T-cell (primary cell): Measurements from ENCODE around the gene SMARCB1. TPM values are rescaled to one million over a fixed set of nuclear protein-coding genes. Genes with fewer than 3 reads are reported as not detected.
A peak's percentile ranks its signal among the peaks of the same experiment; 100 is the strongest.

Experiments used
- ATAC-seq, 4 experiments: fragments of 200-7000 bp in 3 of 4; fragments of 150-1000 bp in 1 of 4; cut with Tn5 transposase; replicated peaks in 1 of 4; 1 replicate in 3 of 4; 2 replicates in 1 of 4; pipeline ENCODE4 v1.10.0; 2021; ENCODE audit warnings: moderate library complexity in 3 of 4, mild to moderate bottlenecking in 2 of 4, moderate number of reproducible peaks in 1 of 4
- CTCF ChIA-PET, 2 donors: fragments of 300-600 bp; sonication (Branson Sonifier 250); formaldehyde crosslinking; loops; one replicate each; lab custom pipeline; 2022; ENCODE audit warnings: antibody characterized with exemption in 2 of 2; lab: Charles Lee
- POLR2A ChIA-PET, 2 donors: fragments of 300-600 bp; sonication (Branson Sonifier 250); formaldehyde crosslinking; loops; one replicate each; lab custom pipeline; 2022; ENCODE audit warnings: antibody characterized with exemption in 2 of 2; lab: Charles Lee
- DNase-seq, 35 experiments: peaks; one replicate each; pipeline versions ENCODE4 v3.0.0 to v3.0.0-alpha.2; 2013 to 2023
- H3K27ac ChIP-seq: one replicate; pipeline ENCODE4 v1.5.1; 2013; ENCODE audit warnings: low read length
- H3K27me3 ChIP-seq, 2 experiments: replicated peaks in 1 of 2; 1 replicate in 1 of 2; 2 replicates in 1 of 2; pipeline versions ENCODE4 v1.6.1 to v1.7.0; 2013; ENCODE audit warnings: low read length in 1 of 2, mixed read lengths in 1 of 2; ENCODE audit not compliant: control insufficient read depth in 2 of 2, insufficient read depth in 2 of 2; ENCODE audit errors: extremely low read depth in 1 of 2
- H3K36me3 ChIP-seq, 2 donors: 1 replicate in 1 of 2; 2 replicates in 1 of 2; pipeline versions ENCODE4 v1.6.1 to v1.7.0; 2013; ENCODE audit warnings: low read length in 1 of 2; ENCODE audit not compliant: control insufficient read depth in 2 of 2, insufficient read depth in 1 of 2; ENCODE audit errors: extremely low read depth in 1 of 2
- H3K4me1 ChIP-seq, 2 experiments: 1 replicate in 1 of 2; 2 replicates in 1 of 2; pipeline versions ENCODE4 v1.6.1 to v1.7.0; 2013; ENCODE audit warnings: low read length in 2 of 2, mixed read lengths in 1 of 2; ENCODE audit not compliant: insufficient read depth in 2 of 2, control insufficient read depth in 1 of 2; ENCODE audit errors: extremely low read depth in 1 of 2
- H3K4me3 ChIP-seq, 2 donors: 1 replicate in 1 of 2; 2 replicates in 1 of 2; pipeline versions ENCODE4 v1.5.1 to v1.7.0; 2013; ENCODE audit warnings: mild to moderate bottlenecking in 2 of 2, low read length in 1 of 2, moderate library complexity in 1 of 2; ENCODE audit not compliant: control insufficient read depth in 1 of 2; ENCODE audit errors: extremely low read depth in 1 of 2
- H3K9me3 ChIP-seq: 2 replicates; pipeline ENCODE4 v1.7.0; 2013
- H3K27ac Mint-ChIP-seq, 2 donors: one replicate each; pipeline ENCODE4 v1.8.0; 2020 to 2021; ENCODE audit warnings: mild to moderate bottlenecking in 2 of 2, mixed read lengths in 2 of 2
- H3K27me3 Mint-ChIP-seq, 2 donors: one replicate each; pipeline ENCODE4 v1.8.0; 2021 to 2022; ENCODE audit warnings: mixed read lengths in 2 of 2
- H3K36me3 Mint-ChIP-seq: one replicate; pipeline ENCODE4 v1.8.0; 2021; ENCODE audit warnings: mixed read lengths
- H3K4me1 Mint-ChIP-seq, 3 donors: one replicate each; pipeline ENCODE4 v1.8.0; 2020 to 2022; ENCODE audit warnings: mixed read lengths in 3 of 3, mild to moderate bottlenecking in 1 of 3
- H3K4me3 Mint-ChIP-seq, 3 donors: one replicate each; pipeline ENCODE4 v1.8.0; 2020 to 2022; ENCODE audit warnings: mild to moderate bottlenecking in 3 of 3, mixed read lengths in 3 of 3, moderate library complexity in 3 of 3
- H3K9me3 Mint-ChIP-seq, 3 donors: one replicate each; pipeline ENCODE4 v1.8.0; 2020 to 2022; ENCODE audit warnings: mixed read lengths in 3 of 3
- WGBS: methylation state at CpG from one replicate; pipeline ENCODE4 v1.1.5; 2013; ENCODE audit warnings: missing lambda C conversion rate; ENCODE audit not compliant: insufficient coverage; 5-methylcytosine and 5-hydroxymethylcytosine counted together
- total RNA-seq, 35 experiments: library from RNA in 6 of 35; stranded (reverse) in 6 of 35; fragments of 120-200 nt in 1 of 35; gene quantifications; one replicate each; pipeline versions ENCODE4 v1.2.1 to v1.2.4 and lab custom pipeline; 2013 to 2026

Gene SMARCB1
- total RNA-seq, 5 donors from 2014 or later (not counting 1 experiment from before 2014, with no cell fraction given), result 50.2 to 57.7 (median 54.3) TPM

DNA sequence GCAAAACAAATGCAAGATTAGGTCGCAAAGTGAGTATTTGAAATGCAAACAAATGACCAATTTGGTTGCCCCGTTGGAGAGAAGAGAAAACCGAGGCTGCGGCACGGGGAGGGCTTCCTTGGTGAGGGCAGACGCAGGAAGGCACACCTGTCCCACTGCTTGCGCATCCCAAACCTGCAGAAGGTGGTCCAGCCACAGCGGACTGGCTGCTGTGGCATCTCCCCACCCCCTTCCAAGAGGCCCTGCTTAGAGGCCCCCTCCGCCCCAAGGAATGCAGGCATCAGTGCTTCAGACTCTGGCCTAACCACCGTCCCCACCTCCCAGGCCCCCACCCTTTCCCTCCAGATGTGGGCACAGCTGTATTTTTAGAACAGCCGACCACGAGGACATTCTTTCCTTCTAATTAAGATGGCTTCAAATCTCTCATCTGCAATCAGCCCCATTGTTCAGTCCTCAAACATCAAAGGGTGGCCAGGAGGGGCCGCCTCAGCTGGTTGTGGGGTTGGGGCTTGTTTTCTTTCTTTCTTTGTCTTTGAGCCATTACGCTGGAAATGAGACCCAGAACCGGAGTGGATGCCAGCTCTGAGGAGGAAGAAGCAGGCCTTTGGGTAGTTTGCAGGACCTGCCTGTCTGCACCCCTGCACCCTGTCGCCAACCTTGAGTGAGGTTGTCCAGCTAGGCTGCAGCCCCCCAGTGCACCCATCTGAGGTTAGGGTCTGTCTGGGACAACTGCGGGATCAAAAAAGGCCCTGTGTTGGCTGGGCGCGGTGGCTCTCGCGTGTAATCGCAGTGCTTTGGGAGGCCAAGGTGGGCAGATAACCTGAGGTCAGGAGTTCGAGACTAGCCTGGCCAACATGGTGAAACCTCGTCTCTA lies 61.5 kb downstream of the SMARCB1 start:
- no peak overlapping the region for H3K27ac ChIP-seq
- Mint-ChIP-seq H3K36me3 (no peaks in the 10 kb centered on the region), H3K4me1 (peaks cover 0 to 5% (median 3%) of the 10 kb centered on the region in 3 donors), H3K27ac (no peak overlapping the region), H3K4me3 (no peak overlapping the region), H3K27me3 (peaks cover 0 to 4% of the 10 kb centered on the region in 2 donors), H3K9me3 (no peaks in the 10 kb centered on the region)
- ATAC-seq (no peak), DNase-seq (no peak)
- H3K4me3 ChIP-seq, result no peak overlapping the region
- no peaks in the 10 kb centered on the region for H3K36me3 ChIP-seq
- no peaks in the 10 kb centered on the region for H3K9me3 ChIP-seq
- H3K4me1 ChIP-seq, result peaks cover 0 to 13% of the 10 kb centered on the region in 2 experiments
- ChIA-PET POLR2A (no interaction called here), CTCF (interaction anchor here (0.7 to 1.6 kb wide), 4 partner anchors 8 to 171 kb away, joined by 3 to 7 read pairs (median 4); partner anchors contain the start of genes DERL3 (in 1 of the 2) and SLC2A11 (in 1 of the 2))
- WGBS, result 88% methylated on average over 18 of the region's 24 CpGs
- H3K27me3 ChIP-seq, result peaks cover 0 to 16% of the 10 kb centered on the region in 2 experiments

DNA sequence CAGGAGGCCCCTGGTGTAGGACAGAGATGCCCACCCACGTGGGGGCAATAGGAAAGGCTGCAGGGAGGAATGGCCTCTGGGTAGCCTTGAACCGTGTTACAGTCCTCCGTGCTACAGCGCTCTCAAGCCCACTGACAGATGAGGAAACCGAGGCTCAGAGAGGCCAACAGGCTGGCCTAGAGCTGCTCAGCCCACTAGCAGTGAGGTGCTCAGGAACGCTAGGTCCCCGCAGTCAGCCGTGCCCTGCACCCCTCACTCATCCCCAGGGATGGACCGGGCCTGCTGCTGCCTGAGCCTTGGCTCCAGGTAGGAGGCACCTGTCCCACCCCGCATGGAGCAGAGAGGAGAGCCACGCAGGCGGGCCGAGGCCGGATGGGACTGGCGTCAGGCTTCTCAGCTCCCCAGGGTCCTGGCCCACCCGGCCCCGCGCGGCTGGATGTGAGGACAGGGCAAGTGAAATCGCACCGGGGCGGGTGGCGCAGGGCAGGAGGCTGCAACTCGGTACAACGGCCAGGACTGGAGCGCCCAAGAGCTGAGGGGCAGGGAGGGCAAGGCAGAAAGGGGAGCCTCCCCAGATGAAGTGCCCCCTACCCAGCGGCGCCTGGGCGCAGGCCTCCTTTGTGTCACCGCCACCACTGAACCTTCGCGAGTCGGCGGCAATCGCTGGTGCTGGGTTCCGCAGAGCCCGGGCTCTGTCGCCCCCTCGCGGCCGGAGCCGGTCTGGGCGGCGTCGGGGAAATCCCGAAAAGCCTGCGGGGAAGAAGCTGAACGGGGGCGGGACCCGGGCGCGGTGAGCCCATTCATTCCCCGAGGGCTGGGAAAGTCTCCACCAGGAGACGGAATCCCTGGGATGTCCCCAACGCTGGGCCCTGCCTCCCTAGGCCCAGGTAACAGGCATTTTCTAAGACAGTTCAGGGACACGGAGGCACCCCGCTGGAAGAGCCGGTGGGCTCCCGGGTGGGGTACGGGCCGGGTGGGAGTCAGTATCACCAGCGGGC lies 62.5 kb downstream of the SMARCB1 start:
- Histone ChIP-seq H3K4me3 (no peak overlapping the region), H3K27me3 (peaks cover 0 to 16% of the 10 kb centered on the region in 2 experiments), H3K27ac (no peak overlapping the region), H3K4me1 (peaks cover 0 to 13% of the 10 kb centered on the region in 2 experiments), H3K9me3 (no peaks in the 10 kb centered on the region), H3K36me3 (no peaks in the 10 kb centered on the region)
- no peaks in the 10 kb centered on the region for H3K9me3 Mint-ChIP-seq
- DNase-seq (peak; percentile 55 to 90 (median 78)), ATAC-seq (peak; percentile 87 to 94 (median 90))
- H3K4me1 Mint-ChIP-seq, result peaks cover 0 to 5% (median 3%) of the 10 kb centered on the region in 3 donors
- peaks cover 0 to 4% of the 10 kb centered on the region in 2 donors for H3K27me3 Mint-ChIP-seq
- no peak overlapping the region for H3K4me3 Mint-ChIP-seq
- CTCF ChIA-PET, result interaction anchor here in 1 of 2 donors (0.8 to 1.6 kb wide), 2 partner anchors 8 to 78 kb away, joined by 4 to 7 read pairs; partner anchors contain the start of gene SLC2A11
- H3K27ac Mint-ChIP-seq, result no peak overlapping the region
- H3K36me3 Mint-ChIP-seq, result no peaks in the 10 kb centered on the region
- WGBS, result 30% methylated on average over 54 of the region's 62 CpGs
- POLR2A ChIA-PET, result no interaction called here

DNA sequence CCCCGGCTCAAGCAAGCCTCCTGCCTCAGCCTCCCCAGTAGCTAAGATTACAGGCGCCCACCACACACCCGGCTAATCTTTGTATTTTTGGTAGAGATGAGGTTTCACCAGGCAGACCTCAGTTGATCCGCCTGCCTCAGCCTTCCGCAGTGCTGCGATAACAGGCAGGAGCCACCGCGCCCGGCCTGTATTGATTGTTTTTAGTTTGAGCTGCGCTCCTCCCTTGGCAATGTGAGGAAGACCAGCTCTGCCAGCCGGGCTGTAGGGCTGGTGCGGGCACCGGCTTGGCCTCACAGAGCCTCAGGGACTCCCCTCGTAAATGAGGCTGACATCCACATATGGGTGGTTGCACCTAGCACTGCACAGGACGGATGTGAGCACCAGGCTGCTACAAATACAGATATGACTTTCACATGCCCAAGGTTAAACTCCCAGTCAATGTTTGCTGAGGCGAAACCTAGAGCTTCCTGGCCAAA lies 63.4 kb downstream of the SMARCB1 start:
- peaks cover 0 to 4% of the 10 kb centered on the region in 2 donors for H3K27me3 Mint-ChIP-seq
- Histone ChIP-seq H3K9me3 (no peaks in the 10 kb centered on the region), H3K4me3 (no peak overlapping the region), H3K4me1 (peaks cover 0 to 10% of the 10 kb centered on the region in 2 experiments), H3K27ac (no peak overlapping the region), H3K36me3 (no peaks in the 10 kb centered on the region), H3K27me3 (peaks cover 0 to 14% of the 10 kb centered on the region in 2 experiments)
- H3K9me3 Mint-ChIP-seq, result no peaks in the 10 kb centered on the region
- POLR2A ChIA-PET, result no interaction called here
- H3K36me3 Mint-ChIP-seq, result no peaks in the 10 kb centered on the region
- ATAC-seq, result no peak
- H3K4me3 Mint-ChIP-seq, result peak overlapping the region in 2 of 3 donors; percentile 17 to 39
- H3K27ac Mint-ChIP-seq, result no peak overlapping the region
- DNase-seq, result no peak
- H3K4me1 Mint-ChIP-seq, result peaks cover 0 to 5% (median 3%) of the 10 kb centered on the region in 3 donors
- 93% methylated on average over 10 of the region's 16 CpGs for WGBS
- CTCF ChIA-PET, result interaction anchor here in 1 of 2 donors (0.8 to 1.6 kb wide), 2 partner anchors 7 to 79 kb away, joined by 4 to 7 read pairs; partner anchors contain the start of gene SLC2A11

DNA sequence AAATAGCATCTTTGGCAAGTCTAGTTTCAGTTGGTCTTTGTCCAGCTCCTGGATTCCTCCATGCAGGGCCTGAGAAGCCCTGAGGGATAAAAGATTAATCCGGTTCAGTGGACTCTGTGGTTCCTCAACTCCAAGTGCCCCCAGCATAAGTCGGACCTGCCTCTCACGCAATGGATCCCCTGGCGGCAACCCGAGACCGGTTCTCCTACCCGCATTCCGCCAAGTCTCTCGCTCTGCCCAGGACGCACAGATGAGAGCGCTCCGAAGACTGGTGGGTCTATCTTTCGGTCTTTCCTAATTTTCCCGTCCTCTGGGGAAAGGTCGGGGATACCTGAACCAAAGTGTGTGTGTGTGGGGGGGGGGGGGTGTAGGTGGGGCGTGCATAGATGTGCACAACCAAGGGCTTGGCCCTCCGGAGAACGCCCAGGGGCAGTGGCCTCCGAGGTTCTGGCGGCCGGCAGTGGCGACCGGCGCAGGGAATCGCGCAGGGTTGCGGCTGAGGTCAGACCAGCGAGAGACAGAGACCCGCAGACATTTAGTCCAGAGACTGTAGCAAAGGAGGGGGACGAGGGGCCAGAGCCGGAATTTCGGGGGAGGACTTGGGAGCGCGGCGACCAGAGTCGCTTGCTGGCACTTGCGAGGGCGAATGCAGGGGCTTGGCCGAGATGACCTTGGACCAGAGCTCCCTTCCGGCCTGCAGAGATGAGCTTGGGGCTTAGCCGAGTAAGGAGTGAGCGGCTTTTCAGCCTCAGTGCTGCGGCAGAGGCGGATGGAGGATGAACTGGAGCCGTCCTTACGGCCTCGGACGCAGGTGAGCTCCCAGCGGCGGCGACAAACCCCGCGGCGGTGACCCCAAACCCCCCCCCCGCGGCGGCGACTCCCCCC lies 70.2 kb downstream of the SMARCB1 start:
- Mint-ChIP-seq H3K36me3 (no peaks in the 10 kb centered on the region), H3K4me1 (peaks cover 20 to 26% (median 26%) of the 10 kb centered on the region in 3 donors), H3K27me3 (no peaks in the 10 kb centered on the region), H3K27ac (peak overlapping the region; percentile 57 to 91), H3K9me3 (no peaks in the 10 kb centered on the region), H3K4me3 (peak overlapping the region; percentile 90 to 96 (median 91))
- ChIA-PET CTCF (interaction anchor here (0.5 to 2.3 kb wide), 14 partner anchors 8 to 1102 kb away, joined by 3 to 15 read pairs (median 4); partner anchors contain the start of gene MIF (in 1 of the 2)), POLR2A (interaction anchor here (0.7 to 0.9 kb wide), 2 partner anchors 37 to 63 kb away, joined by 3 to 4 read pairs; partner anchors contain the start of gene MIF (in 1 of the 2))
- Histone ChIP-seq H3K4me1 (peaks cover 13 to 26% of the 10 kb centered on the region in 2 experiments), H3K27me3 (no peaks in the 10 kb centered on the region), H3K9me3 (no peaks in the 10 kb centered on the region), H3K36me3 (no peaks in the 10 kb centered on the region), H3K4me3 (peak overlapping the region; percentile 67 to 70), H3K27ac (peak overlapping the region; percentile 56)
- WGBS, result 4% methylated on average over 38 of the region's 58 CpGs
- DNase-seq (peak in 7 of 35 experiments; percentile 8 to 36 (median 17)), ATAC-seq (peak; percentile 30 to 51 (median 43))
